H1 (cell line): ENCODE results near the gene ALDH1A2. TPM values are rescaled to one million over a fixed set of nuclear protein-coding genes. Genes with fewer than 3 reads are reported as not detected.

ENCODE experiments used
- CTCF ChIA-PET: fragments of 300-600 bp; sonication (Branson Sonifier 250); formaldehyde crosslinking; loops from one replicate; lab custom pipeline; 2021; ENCODE audit not compliant: partially characterized antibody; lab: Charles Lee
- POLR2A ChIA-PET: fragments of 300-600 bp; sonication (Branson Sonifier 250); formaldehyde crosslinking; loops from one replicate; lab custom pipeline; 2021; ENCODE audit warnings: inconsistent platforms; ENCODE audit not compliant: partially characterized antibody; lab: Charles Lee
- DNase-seq, 2 experiments: peaks; one replicate each; pipeline versions ENCODE4 v3.0.0 to v3.0.0-alpha.2; 2010 to 2022; ENCODE audit warnings: low spot score in 2 of 2, low read depth in 1 of 2, mixed read lengths in 1 of 2
- FAIRE-seq: peaks from 2 replicates; lab custom pipeline; 2011; peaks lifted over from hg19 to GRCh38; lab: Jason Lieb, UNC
- H2AFZ ChIP-seq: 2 replicates; pipeline ENCODE4 v1.8.1; 2012; ENCODE audit warnings: low read length, inconsistent platforms
- H2AK5ac ChIP-seq: 2 replicates; pipeline ENCODE4 v1.6.1; 2013; ENCODE audit warnings: low read depth, low read length
- H2BK120ac ChIP-seq: replicated peaks from 2 replicates; pipeline ENCODE3; 2013; ENCODE audit warnings: low read depth, low read length, inconsistent platforms
- H2BK12ac ChIP-seq: 2 replicates; pipeline ENCODE4 v1.6.1; 2013; ENCODE audit warnings: low read depth, low read length
- H2BK15ac ChIP-seq: 2 replicates; pipeline ENCODE4 v1.6.1; 2013; ENCODE audit warnings: low read length
- H2BK20ac ChIP-seq: 2 replicates; pipeline ENCODE4 v1.6.1; 2013; ENCODE audit warnings: low read length
- H2BK5ac ChIP-seq: 2 replicates; pipeline ENCODE4 v1.6.1; 2013; ENCODE audit warnings: low read depth, low read length
- H3K14ac ChIP-seq: 2 replicates; pipeline ENCODE4 v1.6.1; 2013; ENCODE audit warnings: inconsistent platforms; ENCODE audit not compliant: insufficient read length
- H3K18ac ChIP-seq: 2 replicates; pipeline ENCODE4 v1.6.1; 2013; ENCODE audit warnings: low read length; ENCODE audit errors: extremely low read depth
- H3K23ac ChIP-seq: 2 replicates; pipeline ENCODE4 v1.6.1; 2013; ENCODE audit warnings: inconsistent platforms; ENCODE audit not compliant: insufficient read length
- H3K23me2 ChIP-seq: 2 replicates; pipeline ENCODE4 v1.6.1; 2013; ENCODE audit warnings: low read depth, low read length
- H3K27ac ChIP-seq: 2 replicates; pipeline ENCODE4 v1.6.1; 2011; ENCODE audit warnings: low read depth, low read length, inconsistent platforms
- H3K27me3 ChIP-seq, 4 experiments: replicated peaks in 1 of 4; 1 replicate in 1 of 4; 2 replicates in 3 of 4; pipeline versions ENCODE4 v1.6.1 to v1.8.1; 2011 to 2013; ENCODE audit warnings: low read length in 3 of 4, mild to moderate bottlenecking in 3 of 4, inconsistent platforms in 2 of 4, mixed read lengths in 2 of 4, moderate library complexity in 1 of 4; ENCODE audit not compliant: control insufficient read depth in 3 of 4, insufficient read depth in 3 of 4; ENCODE audit errors: extremely low read depth in 1 of 4
- H3K36me3 ChIP-seq, 4 experiments: 2 replicates each; pipeline versions ENCODE4 v1.6.1 to v1.8.1; 2011 to 2013; ENCODE audit warnings: mild to moderate bottlenecking in 4 of 4, low read length in 3 of 4, moderate library complexity in 2 of 4, control low read depth in 1 of 4, inconsistent platforms in 1 of 4; ENCODE audit not compliant: insufficient read depth in 4 of 4, control insufficient read depth in 2 of 4
- H3K4ac ChIP-seq: replicated peaks from 2 replicates; pipeline ENCODE3; 2013; ENCODE audit warnings: low read length, low read depth, mixed read lengths, inconsistent platforms; ENCODE audit not compliant: insufficient read length
- H3K4me1 ChIP-seq, 4 experiments: replicated peaks in 1 of 4; 1 replicate in 1 of 4; 2 replicates in 3 of 4; pipeline versions ENCODE4 v1.6.1 to v1.8.1; 2011 to 2013; ENCODE audit warnings: low read length in 3 of 4, inconsistent platforms in 2 of 4, mixed read lengths in 1 of 4; ENCODE audit not compliant: insufficient read depth in 4 of 4, control insufficient read depth in 3 of 4
- H3K4me2 ChIP-seq, 2 experiments: 2 replicates each; pipeline versions ENCODE4 v1.6.1 to v1.8.1; 2011 to 2013; ENCODE audit warnings: low read depth in 2 of 2, low read length in 2 of 2, control low read depth in 1 of 2, inconsistent platforms in 1 of 2, mild to moderate bottlenecking in 1 of 2; ENCODE audit not compliant: insufficient read depth in 1 of 2
- H3K4me3 ChIP-seq, 4 experiments: fragments of 200-600, 300-600 bp in 1 of 4; sonication (generic), shearing (Covaris generic), sonication (Bioruptor Twin) in 1 of 4; 2 replicates each; pipeline versions ENCODE4 v1.5.1 to v1.8.1; 2011 to 2016; ENCODE audit warnings: low read length in 4 of 4, low read depth in 3 of 4, control low read depth in 2 of 4, inconsistent platforms in 2 of 4, mild to moderate bottlenecking in 2 of 4, mixed read lengths in 1 of 4, moderate library complexity in 1 of 4; ENCODE audit not compliant: insufficient read depth in 2 of 4; ENCODE audit errors: extremely low read depth in 1 of 4
- H3K56ac ChIP-seq: replicated peaks from 2 replicates; pipeline ENCODE3; 2013; ENCODE audit warnings: low read depth, mild to moderate bottlenecking, mixed read lengths, low read length, inconsistent platforms; ENCODE audit not compliant: insufficient read length
- H3K79me1 ChIP-seq: 2 replicates; pipeline ENCODE4 v1.6.1; 2013; ENCODE audit warnings: low read depth, low read length, control low read depth
- H3K79me2 ChIP-seq, 2 experiments: 2 replicates each; pipeline versions ENCODE4 v1.6.1 to v1.8.1; 2012 to 2013; ENCODE audit warnings: low read length in 2 of 2, mild to moderate bottlenecking in 2 of 2, inconsistent platforms in 1 of 2; ENCODE audit not compliant: insufficient read depth in 2 of 2, control insufficient read depth in 1 of 2
- H3K9ac ChIP-seq, 4 experiments: replicated peaks in 1 of 4; 1 replicate in 1 of 4; 2 replicates in 3 of 4; pipeline versions ENCODE4 v1.6.1 to v1.8.1; 2011 to 2013; ENCODE audit warnings: low read depth in 3 of 4, low read length in 3 of 4, control low read depth in 2 of 4, mild to moderate bottlenecking in 2 of 4, moderate library complexity in 2 of 4, inconsistent platforms in 1 of 4; ENCODE audit errors: extremely low read depth in 1 of 4
- H3K9me3 ChIP-seq, 2 experiments: 2 replicates each; pipeline versions ENCODE4 v1.6.1 to v1.8.1; 2012 to 2013; ENCODE audit warnings: mild to moderate bottlenecking in 2 of 2, moderate library complexity in 2 of 2, control low read depth in 1 of 2, inconsistent platforms in 1 of 2, low read depth in 1 of 2, low read length in 1 of 2, mixed read lengths in 1 of 2; ENCODE audit not compliant: insufficient read depth in 2 of 2
- H4K20me1 ChIP-seq, 2 experiments: replicated peaks in 1 of 2; 2 replicates each; pipeline versions ENCODE3 to v1.8.1; 2011 to 2013; ENCODE audit warnings: inconsistent platforms in 2 of 2, low read length in 2 of 2, mild to moderate bottlenecking in 1 of 2; ENCODE audit not compliant: insufficient read depth in 2 of 2, control insufficient read depth in 1 of 2
- H4K5ac ChIP-seq: 2 replicates; pipeline ENCODE4 v1.6.1; 2013; ENCODE audit warnings: low read length, low read depth, mixed read lengths, inconsistent platforms; ENCODE audit not compliant: insufficient read length
- H4K8ac ChIP-seq: 2 replicates; pipeline ENCODE4 v1.8.0; 2013; ENCODE audit warnings: mild to moderate bottlenecking, moderate library complexity, low read length, inconsistent platforms; ENCODE audit not compliant: insufficient read depth; ENCODE audit errors: extremely low read depth
- H4K91ac ChIP-seq: replicated peaks from 2 replicates; pipeline ENCODE3; 2013; ENCODE audit warnings: low read length, mixed read lengths, inconsistent platforms; ENCODE audit not compliant: insufficient read length
- ATF3 ChIP-seq: IDR thresholded peaks from 2 replicates; pipeline ENCODE4 v1.6.1; 2011; ENCODE audit warnings: low read depth, mild to moderate bottlenecking, low read length; ENCODE audit not compliant: insufficient read depth
- WGBS, 2 experiments: shearing (Covaris generic) in 1 of 2; methylation state at CpG; one replicate each; pipeline versions ENCODE4 v1.1.6 to v1.1.7; 2013 to 2015; ENCODE audit warnings: low lambda C conversion rate in 2 of 2, mixed read lengths in 2 of 2, inconsistent platforms in 1 of 2, low coverage in 1 of 2, missing lambda C conversion rate in 1 of 2; ENCODE audit not compliant: insufficient replicate concordance in 2 of 2, insufficient coverage in 1 of 2, insufficient read length in 1 of 2; ENCODE audit errors: extremely low coverage in 1 of 2, missing lambda C conversion rate in 1 of 2; 5-methylcytosine and 5-hydroxymethylcytosine counted together
- polyA plus RNA-seq, 7 experiments: library from polyadenylated mRNA; depleted of rRNA in 3 of 7; stranded (reverse) in 5 of 7; unstranded in 2 of 7; fragments of >200 nt in 5 of 7; fragments of 200-250 nt in 2 of 7; gene quantifications; 1 replicate in 5 of 7; 2 replicates in 1 of 7; 4 replicates in 1 of 7; pipeline versions ENCODE4 v1.2.1 to v1.2.3, GENCODE V29; 2011 to 2013; ENCODE audit warnings: missing spikeins in 2 of 7, mixed read lengths in 2 of 7
- total RNA-seq: library from RNA; stranded (reverse); fragmentation: NEBNext Ultra II Directional; extraction: Animal tissue kit (Norgen Biotek cat#: 25700); gene quantifications from 2 replicates; pipeline ENCODE4 v1.2.1, GENCODE V29; 2021

The ALDH1A2 gene
- total and polyA plus RNA-seq, 2 of the 8 experiments (the other 6 are each of a cell fraction or from before 2014, with no cell fraction given) = 0.06 to 0.24 TPM

DNA sequence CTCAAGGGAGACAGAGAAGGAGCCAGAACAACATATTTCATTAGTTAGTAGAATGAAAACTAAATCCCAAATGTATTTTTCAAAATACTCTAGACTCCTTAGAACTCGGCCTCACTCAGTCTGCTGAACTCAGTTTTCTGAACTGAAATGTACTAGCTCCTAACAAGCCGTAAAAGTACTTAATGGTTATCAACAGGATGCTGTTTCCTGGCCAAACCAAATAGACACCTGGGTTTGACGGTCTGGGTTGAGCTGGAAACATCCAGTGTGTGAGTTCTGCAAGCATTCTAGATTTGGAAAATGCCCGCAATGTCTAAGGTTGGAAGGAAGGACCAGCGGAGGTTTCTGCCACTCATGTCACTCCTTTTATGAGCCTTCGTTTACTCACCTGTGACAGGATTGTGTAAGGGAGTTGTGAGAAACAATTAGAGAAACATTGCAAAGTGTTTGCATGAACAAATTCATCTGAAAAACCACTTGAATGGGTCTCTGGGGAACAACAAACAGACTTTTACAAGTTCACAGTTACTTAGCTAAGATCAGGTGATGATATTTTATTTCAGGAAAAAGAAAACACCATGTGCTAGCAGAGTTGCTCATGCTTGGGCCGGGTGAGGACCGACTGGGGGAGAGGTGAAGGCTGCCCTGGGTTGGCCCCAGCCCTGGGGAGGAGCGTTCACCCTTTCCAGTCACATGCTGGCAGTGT is 151.0 kb downstream of the ALDH1A2 start:
- 0 out of 4 replicates have a peak, but pooled peaks cover 0 to 4% of the 10 kb centered on the region in 2 experiments for H3K9me3 ChIP-seq
- no peaks in the 10 kb centered on the region for H4K20me1 ChIP-seq
- H3K27ac ChIP-seq = no peak overlapping the region
- H3K18ac ChIP-seq = no peak overlapping the region
- no peak overlapping the region for H3K56ac ChIP-seq
- H3K79me2 ChIP-seq = no peaks in the 10 kb centered on the region
- no peak overlapping the region for H3K4me3 ChIP-seq
- H3K36me3 ChIP-seq = no peaks in the 10 kb centered on the region
- H4K5ac ChIP-seq = no peak overlapping the region
- no peak overlapping the region for H2BK15ac ChIP-seq
- 92% methylated on average over 9 of the region's 9 CpGs; no CpG with 5 or more reads in 1 of the 2 experiments for WGBS, 2 experiments
- no peak overlapping the region for H3K4me2 ChIP-seq
- no peaks in the 10 kb centered on the region for H3K4me1 ChIP-seq
- H2BK120ac ChIP-seq = no peak overlapping the region
- H3K23me2 ChIP-seq = no peaks in the 10 kb centered on the region
- H4K8ac ChIP-seq = no peak overlapping the region; the same call in 1 of the 2 replicates
- FAIRE-seq (no peak), DNase-seq (no peak)
- H2BK5ac ChIP-seq = no peak overlapping the region
- no peak overlapping the region for H2AK5ac ChIP-seq
- TF ChIP-seq ATF3 = no peak
- H3K9ac ChIP-seq = no peak overlapping the region
- H3K14ac ChIP-seq = no peak overlapping the region
- CTCF ChIA-PET = interaction anchor here (0.6 to 1.7 kb wide), 4 partner anchors 54 to 1382 kb away, joined by 3 to 6 read pairs (median 4); no protein-coding TSS in a partner anchor
- no peaks in the 10 kb centered on the region for H3K79me1 ChIP-seq
- no peak overlapping the region for H3K4ac ChIP-seq
- POLR2A ChIA-PET = no interaction called here
- no peak overlapping the region for H2AFZ ChIP-seq
- H3K23ac ChIP-seq = no peak overlapping the region
- no peak overlapping the region for H2BK20ac ChIP-seq
- no peak overlapping the region for H4K91ac ChIP-seq
- no peak overlapping the region for H2BK12ac ChIP-seq
- H3K27me3 ChIP-seq = no peaks in the 10 kb centered on the region
